NCI-H2107 treated with DMSO at 0.1 percent for 48 hours (cell line): ENCODE measurements around the gene ATF2.
"Not testable (repeated sequence)": the region's sequence is repeated elsewhere in the genome, so short reads cannot be mapped to it uniquely, and the experiment has no call there.

ENCODE experiments used
- DNase-seq: peaks from one replicate; lab custom pipeline; 2025; ENCODE audit not compliant: unreplicated experiment; lab: John Stamatoyannopoulos, UW

The ATF2 gene

DNA sequence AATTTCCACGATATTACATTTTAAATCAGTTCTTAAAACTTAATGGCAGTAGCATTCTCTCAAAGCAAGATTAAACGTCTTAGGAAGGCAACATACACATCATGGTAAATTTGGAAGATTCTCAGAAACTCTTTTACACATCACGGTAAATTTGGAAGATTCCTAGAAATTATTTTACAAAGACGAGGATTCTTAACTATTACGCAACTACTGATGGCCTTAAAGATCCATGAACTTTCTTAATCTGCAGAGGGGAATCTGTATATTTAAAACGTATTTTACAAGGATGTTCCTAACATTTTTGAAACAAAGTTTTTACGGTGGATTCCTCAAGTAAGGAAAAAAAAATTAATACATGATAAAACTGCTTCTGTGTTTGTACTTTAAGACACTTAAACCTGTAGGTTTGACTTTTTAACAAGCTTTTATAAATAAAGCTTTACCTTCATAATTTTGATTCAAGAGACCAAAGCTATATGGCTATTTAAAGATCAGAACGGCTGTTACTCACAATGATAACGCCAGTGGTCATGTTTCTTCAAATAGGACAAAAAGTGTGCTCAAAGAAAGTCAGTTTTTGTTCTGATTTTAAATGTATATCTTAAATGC, 1.7 kb downstream of the ATF2 start:
- no peak for DNase-seq

DNA sequence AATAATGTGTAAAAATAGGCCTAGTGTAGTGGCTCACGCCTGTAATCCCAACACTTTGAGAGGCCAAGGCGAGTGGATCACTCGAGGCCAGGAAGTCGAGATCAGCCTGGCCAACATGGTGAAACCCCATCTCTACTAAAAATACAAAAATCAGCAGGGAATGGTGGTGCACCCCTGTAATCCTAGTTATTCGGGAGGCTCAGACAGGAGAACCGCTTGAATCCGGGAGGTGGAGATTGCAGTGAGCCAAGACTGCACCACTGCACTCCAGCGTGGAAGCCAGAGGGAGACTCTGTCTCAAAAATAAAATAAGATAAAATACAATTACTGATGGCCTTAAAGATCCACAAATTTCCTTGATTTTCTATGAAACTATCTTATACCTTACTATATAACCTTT, 3.8 kb downstream of the ATF2 start:
- DNase-seq: no peak

DNA sequence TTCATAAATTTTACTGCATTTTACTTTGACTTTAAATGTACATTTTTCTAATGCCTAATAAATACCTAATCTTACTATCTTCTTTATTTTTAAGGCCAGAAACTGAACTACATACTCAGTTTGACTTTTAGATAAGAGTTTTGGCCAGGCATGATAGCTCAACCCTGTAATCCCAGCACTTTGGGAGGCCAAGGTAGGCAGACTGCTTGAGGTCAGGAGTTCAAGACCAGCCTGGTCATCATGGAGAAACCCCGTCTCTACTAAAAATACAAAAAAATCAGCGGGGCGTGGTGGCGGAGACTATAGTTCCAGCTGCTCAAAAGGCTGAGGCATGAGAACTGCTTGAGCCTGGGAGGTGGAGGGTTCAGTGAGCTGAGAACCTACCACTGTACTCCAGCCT, 9.1 kb downstream of the ATF2 start:
- DNase-seq: no peak

DNA sequence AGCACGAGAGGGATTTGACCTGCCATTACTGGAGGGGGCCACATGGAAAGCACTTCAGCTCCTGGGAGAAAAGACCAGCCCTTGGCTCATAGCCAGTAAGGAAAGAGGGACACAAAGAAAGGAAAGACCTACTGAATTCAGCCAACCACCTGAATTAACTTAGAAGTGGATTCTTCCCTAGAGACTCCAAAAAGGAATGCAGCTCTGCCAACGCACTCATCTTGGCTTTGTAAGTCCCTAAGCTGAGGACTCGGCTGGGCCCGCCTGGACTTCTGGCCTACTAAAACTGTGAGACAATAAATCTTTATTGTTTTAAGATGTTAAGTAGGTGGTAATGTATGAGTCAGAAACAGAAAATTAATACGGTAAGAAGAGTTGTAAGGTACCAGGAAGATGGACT, 11.5 kb downstream of the ATF2 start:
- DNase-seq: no peak

DNA sequence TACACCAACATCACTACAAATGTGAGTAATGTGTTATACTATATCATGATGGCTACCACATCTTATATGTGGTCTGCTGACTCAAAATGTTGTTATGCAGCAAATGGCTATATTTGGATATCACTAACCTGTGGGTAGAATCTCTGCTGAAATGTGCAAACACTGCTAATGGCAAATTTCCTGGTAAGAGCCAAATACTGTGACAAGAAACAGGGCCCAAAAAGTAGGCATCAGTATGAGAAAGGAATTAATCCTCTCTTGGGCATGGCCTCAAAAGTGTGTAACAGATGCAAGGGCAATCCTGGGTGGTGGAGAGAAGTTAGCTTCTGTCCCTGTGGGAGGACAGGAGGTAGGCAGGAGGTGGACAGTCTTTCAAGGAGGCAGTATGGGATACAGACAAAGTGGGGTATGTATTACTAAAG, 13.3 kb downstream of the ATF2 start:
- DNase-seq: no peak

DNA sequence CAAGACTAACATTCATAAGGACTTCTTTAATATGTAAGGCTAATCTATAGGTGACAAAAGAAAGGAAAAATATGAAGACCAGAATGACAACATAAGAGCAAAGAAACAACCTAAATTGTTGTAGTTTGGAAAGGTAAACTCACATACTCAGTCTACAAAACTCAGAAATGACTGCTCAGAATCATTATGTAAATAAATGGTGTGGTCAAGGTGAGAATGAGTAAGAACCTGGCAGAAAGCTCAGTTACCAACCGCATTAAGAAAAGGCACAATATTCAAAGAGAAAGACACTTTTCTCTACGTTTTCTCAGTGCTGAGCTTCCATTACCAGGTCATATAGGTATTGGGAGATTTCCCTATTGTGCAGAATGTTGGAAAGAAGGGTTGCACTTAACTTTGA, 15.8 kb downstream of the ATF2 start:
- no peak for DNase-seq

DNA sequence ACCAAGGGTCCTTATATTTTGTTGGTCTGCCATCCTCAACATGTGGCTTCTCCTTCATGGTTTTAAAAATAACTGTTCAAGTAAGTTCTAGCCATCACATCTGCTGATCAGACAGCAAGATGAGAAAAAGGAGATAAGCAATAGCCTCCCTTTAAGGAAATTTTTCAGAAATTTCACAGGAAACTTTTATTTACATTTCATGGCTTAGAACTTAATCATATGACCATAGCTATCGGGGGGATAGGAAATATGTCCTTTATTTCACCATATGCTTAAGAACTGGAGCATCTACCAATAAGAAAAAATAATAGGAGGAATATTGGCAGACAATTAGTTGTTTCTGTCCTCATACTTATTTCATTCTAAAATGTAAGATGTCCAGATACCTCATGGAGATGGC, 16.2 kb downstream of the ATF2 start:
- DNase-seq: no peak

DNA sequence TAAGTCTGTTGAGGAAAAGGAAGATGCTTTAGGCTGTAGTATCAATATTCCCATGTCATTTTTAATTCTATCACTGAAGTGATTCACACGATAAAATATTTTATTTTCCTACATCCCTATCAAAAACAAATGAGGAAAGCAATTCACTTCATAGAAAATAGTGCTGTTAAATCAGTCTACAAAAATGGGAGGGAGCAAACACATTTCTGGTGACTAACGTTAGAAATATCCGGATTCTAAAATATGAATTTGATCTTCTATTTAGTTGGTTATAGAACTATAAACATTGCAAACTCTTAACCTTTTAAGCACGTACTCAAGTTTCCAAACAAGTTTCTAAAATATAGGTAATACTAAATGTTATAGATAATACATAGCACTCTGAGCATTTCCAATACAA, 20.8 kb downstream of the ATF2 start:
- DNase-seq: no peak

DNA sequence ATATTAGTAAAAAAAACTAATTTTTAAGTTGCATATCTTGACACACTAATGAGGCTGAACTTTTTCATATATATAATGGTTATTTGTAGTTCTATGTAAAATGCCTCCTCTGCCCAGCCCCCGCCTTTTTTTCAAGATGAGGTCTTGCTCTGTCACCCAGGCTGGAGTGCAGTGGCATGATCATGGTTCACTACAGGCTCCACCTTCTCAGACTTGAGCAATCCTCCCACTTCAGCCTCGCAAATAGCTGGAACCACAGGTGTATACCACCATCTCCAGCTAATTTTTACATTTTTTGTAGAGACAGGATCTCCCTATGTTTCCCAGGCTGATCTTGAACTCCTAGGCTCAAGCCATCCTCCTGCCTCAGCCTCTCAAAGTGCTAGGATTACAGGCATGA, 24.3 kb downstream of the ATF2 start:
- DNase-seq: no peak

DNA sequence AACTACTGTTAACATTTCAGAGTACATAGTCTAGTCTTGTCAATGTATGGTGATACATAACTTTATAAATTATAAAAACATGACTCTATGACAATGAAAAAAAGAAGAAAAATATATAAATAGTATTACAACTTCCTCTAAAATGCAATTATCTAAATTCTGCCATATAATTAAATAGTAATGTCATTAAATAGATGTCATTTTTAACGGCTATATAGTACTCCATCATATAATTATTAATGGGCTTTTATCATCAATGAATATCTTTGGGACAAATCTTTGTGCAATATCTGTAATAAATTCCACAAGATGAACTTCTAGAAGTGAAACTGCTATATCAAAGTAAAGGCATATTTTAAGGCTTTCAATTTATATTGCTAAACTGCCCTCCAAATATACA, 24.8 kb downstream of the ATF2 start:
- no peak for DNase-seq

DNA sequence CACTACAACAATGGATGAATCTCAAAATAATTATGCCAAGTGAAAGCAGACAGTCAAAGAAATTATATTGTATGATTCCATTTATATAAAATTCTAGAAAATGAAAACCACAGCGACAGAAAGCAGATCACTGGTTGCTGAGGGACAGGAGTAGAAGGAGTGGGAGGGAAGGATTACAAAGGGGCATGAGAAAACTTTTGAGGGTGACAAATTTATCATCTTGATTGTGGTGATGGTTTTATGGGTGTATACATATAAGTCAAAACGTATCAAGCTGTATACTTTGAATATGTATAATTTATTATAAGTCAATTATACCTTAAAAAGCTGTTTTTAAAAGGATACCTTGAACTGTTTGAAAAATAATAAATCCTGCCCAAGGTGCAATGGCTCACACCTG, 27.7 kb downstream of the ATF2 start:
- no peak for DNase-seq

DNA sequence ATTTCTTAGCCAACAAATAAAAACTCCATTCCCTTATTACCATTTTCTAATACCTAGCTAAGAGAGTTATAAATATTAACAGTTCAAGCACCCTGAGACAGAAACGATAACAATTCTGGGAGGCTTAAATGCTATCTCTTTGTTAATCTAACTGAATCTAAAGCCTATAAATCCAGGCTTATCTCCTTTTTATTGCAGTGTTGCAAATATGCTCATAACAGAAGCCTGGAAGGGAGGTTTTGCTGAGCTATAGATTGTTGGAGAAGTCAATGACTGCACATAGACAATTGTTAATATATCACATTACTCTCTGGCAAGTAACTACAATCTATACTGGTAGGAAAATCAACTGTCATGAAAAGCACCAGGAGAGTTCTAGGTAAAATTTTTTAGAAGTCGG, 30.2 kb downstream of the ATF2 start:
- no peak for DNase-seq

DNA sequence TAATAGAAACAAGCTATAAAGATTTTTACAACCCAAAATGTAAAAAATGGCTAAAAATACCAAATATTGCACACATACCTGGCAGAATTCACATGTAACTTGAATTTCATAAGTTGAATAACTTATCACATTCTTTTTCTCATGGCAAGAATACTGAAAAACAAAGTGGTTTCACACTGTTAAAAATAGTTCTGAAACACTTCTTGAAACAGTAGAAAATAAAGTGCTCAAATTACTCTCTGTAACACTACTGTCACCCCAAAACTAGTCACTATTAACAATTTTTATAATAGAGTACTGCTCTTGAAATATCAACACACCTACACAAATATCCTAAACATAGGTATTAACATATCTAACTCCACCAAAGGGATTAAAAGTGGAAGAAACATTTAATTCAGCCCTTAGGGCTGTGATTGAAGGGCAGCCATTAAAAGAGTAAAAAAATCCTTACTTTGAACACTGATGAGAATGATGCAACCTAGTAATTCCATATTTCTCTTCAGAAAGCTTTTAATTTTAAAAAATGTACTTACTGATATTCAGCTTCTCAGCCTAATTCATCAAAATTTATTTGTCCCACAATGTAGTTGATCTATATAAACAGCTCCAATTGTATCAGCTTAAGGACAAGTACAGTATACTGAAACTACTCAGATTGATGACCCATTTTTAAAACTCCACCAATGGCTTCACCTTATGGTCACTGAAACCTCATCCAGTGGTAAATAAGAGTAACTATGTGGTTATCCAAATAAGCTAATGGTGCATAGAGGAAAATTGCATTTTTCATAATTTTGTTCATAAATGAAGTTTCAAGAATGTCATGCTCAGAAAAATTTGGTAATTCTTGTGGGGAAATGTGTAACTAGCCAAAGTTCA, 31.4 kb downstream of the ATF2 start:
- no peak for DNase-seq

DNA sequence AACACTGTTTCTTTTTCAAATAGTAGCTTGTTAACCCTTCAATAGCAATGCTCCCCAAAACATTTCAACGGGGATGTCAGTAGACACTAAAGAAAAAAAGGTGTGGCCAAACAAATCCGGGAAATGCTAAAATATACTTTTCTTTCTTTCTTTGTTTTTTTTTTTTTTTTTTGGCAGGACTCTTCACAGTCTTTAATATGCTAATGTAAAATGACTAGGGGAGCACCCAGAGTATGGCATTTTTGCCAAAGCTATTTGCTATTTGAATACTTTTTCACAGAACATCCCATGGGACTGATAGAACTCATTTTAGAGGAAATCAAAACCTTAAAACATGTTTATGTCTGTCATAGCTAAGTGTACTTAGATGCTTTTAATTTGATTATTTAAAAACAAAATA, 32.1 kb downstream of the ATF2 start:
- DNase-seq: no peak

DNA sequence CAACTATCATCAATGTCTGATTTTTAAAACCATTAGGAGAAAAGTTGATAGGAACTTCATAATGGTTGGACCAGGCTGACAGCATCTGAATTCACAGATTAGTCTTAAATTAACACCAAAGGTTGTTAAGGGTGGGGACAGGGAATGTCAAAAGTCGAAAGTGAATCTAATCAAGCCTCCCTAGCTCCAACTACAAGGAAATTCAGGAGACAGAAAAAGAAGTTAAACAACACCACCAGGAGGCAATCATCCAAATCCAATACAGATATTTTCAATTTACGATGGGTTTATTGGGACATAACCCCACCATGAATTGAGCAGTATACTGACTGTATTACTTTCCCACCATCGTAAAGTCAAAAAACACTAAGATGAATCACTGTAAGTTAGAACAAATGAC, 32.8 kb downstream of the ATF2 start:
- DNase-seq: no peak

DNA sequence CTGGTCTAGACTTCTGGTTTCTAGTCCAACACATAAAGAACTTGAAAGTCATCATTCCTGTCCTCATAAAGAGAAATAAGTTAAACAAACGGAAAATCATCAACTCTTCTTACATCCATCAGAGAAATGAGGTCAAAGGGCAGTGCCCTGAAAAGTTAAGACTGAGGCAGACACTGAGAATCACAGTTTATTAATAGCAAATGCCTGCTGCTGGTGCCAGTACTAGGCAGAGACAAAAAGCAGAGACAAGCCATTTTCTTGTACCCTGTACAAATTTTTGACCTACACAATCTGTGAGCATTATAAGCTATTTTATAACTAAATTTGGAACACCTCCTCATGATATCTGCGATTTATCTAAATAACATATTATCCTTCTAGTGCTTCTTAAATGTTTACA, 36.8 kb downstream of the ATF2 start:
- no peak for DNase-seq

DNA sequence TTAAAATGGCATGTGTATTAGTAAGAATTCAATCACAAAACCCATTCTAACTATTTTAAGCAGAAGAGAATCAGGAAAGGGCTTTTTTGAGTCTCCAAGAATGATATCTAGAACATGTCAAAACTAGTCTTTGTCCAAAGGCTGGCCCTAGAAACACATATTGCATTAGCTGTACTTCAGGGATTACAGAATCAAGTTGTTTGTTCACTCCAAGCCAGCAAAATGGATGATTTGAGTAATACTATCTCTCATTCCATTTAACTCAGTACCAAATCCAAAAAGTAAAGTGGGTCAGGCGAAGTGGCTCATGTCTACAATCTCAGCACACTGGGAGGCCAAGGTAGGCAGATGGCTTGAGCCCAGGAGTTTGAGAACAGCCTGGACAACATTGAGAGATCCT, 41.3 kb downstream of the ATF2 start:
- no peak for DNase-seq

DNA sequence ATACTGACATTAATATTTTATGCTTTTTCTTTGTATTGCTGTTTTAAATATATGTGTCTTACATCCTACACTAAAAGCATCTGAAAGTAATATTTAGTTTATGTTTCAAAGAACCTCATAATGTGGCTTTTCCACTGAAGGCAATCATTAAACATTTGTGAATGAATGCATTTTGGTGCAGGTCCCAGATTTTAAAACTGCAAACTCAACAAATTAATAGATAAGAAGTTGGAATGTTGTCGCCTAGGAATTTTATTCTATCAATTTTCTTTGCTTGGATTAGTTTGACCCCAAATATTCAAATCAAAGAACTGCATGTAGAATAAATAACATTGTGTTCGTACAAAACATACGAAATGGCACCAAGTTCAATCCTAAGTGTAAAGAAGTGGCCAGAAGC, 44.7 kb downstream of the ATF2 start:
- no peak for DNase-seq

DNA sequence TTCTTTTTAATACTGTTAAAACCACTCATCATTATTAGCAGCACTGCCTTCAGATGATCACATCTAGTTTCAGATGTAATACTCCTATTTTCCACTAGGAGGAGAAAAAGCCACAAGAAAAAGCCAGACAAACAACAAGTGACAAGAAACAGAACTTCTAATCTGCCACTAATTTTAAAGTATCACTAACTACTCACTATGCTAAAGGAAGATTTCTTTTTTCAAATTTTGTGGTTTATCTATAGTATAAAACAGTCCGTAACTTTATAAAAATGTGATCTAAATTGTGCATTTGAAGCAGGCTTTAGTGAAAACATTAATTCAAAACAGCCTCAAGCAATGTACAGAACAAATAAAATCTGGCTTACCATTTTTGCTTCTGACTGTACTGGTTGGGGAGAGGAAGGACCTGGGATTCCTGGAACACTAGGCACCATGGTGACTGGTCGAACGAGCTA, 56.8 kb downstream of the ATF2 start:
- no peak for DNase-seq

DNA sequence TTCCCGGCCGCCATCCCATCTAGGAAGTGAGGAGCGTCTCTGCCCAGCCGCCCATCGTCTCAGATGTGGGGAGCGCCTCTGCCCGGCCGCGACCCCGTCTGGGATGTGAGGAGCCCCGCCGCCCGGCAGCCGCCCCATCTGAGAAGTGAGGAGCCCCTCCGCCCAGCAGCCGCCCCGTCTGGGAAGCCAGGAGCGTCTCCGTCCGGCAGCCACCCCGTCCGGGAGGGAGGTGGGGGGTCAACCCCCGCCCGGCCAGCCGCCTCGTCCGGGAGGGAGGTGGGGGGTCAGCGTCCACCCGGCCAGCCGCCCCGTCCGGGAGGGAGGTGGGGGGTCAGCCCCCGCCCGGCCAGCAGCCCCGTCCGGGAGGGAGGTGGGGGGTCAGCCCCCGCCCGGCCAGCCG, 59.9 kb downstream of the ATF2 start:
- DNase-seq: not testable (repeated sequence)

DNA sequence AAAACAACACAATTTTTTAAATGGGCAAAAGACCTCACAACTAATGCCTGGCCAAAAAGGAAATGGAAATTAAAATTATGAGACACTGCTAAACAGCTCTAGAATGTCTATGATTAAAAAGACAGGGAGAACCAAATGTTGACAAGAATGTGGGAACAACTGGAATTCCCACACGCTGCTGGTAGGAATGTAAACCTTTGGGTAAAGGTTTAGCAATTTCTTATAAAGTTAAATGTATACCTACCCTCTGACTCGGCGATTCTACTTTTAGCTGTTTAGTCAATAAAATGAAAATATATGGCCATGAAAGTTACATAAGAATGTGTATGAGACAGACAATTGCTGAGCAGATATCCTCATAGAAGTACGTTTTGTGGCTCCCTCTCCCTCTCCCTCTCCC, 60.9 kb downstream of the ATF2 start:
- DNase-seq: no peak

DNA sequence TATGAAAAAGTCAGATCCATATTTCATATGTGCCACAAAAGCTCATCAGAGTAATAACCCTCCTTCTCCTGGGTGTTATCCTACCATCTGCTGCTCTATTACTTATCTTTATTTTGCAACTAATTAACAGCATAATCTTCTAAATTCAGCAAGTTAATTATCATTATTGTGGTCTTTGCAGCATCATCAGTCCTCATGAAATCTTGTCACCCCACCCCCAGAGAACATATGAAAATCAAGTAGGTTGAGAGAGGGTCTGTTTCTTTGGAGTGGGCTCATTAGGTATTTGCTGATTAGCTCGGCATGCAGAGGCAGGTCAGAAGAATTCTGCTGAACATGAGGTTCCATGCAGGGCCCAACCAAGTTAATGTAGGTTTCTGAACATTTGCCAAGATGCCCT, 64.8 kb downstream of the ATF2 start:
- no peak for DNase-seq

DNA sequence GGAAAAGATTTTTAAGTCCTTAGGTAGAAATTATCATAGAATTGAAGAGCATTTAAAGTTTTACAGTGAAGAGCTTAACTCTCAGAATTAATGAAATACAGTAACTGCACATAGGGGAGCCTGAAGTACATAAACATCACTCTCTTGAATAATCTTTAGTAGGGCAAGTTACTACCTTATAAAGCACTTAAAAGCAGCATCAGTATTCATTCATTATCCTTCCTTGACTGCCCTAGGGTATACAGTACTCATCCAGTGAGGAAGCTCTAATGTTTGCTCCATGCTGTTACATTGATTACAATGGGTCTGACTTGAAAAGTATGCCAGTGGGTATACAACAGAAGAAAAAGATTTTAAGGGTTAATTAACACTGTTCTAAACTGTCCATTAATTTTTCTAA, 66.5 kb downstream of the ATF2 start:
- no peak for DNase-seq
